SIG-M5 treated with dmso at 0.1 percent for 504 hours (cell line): ENCODE measurements around the gene SLC25A20.
A peak's percentile ranks its signal among the peaks of the same experiment; 100 is the strongest.
"Not testable (repeated sequence)": the region's sequence is repeated elsewhere in the genome, so short reads cannot be mapped to it uniquely, and the experiment has no call there.

Experiments
- DNase-seq: peaks from one replicate; lab custom pipeline; 2025; ENCODE audit not compliant: unreplicated experiment; lab: John Stamatoyannopoulos, UW

Gene SLC25A20

GRCh38 chr3:48898383-48899234, at the start of gene SLC25A20:
TSS of gene SLC25A20 (minus strand) at chr3:48898882. CDS start at chr3:48898794, 88 bp downstream.
- peak; percentile 79 for DNase-seq

DNA sequence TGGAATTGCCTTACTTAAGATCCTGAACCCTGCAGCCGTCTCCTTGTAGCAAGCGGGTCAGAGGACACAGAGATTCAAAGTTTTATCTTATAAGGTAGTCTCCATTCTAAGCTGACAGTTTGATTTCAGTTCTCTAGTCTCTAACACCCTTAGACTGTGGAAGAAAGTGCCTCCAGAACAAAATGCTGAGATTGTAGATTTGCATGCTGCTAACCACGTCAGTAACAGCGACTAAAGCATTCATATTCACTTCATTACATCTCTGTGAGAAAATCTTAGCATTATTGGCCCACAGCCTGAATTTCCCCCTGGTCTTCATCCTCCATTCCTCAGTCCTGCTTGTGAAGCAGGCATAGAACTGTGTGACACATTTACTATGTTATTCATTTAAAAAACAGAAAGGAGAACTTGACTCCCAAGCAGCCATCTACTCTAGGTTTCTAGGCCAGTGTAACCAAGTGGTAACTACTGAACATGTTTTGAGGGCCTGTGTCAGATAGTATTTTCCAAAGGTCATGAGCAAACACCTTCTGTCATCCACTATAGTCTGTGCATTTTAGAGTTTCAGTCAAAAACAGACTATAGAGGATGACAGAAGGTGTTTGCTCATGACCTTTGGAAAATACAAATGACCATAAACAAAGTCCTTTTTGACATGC, 47.3 kb upstream of the SLC25A20 start:
- DNase-seq: no peak

DNA sequence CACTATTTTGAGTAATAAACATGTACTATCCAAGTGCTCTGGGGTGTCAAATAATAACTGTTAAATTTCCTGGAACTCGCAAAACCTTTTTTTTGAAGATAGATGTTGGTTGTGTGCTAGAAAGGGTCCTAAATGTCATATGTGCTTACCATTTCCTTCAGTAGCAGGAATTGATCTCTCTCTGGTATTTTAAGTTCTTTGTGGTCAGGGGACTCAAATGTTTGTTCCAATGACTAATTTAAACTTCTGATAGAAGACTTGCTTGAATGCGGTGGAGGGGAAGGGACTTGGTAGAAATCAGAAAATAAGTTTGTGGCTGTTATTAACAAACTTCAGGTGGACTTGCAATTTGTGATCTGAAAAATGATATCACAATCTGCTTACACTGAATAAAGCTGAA, 46.8 kb upstream of the SLC25A20 start:
- DNase-seq: no peak

GRCh38 chr3:48938689-48939088, 40.0 kb upstream of the SLC25A20 start:
- DNase-seq: no peak

- no peak for DNase-seq
Measured at GRCh38 chr3:48938156-48938555, 39.5 kb upstream of the SLC25A20 start.

DNA sequence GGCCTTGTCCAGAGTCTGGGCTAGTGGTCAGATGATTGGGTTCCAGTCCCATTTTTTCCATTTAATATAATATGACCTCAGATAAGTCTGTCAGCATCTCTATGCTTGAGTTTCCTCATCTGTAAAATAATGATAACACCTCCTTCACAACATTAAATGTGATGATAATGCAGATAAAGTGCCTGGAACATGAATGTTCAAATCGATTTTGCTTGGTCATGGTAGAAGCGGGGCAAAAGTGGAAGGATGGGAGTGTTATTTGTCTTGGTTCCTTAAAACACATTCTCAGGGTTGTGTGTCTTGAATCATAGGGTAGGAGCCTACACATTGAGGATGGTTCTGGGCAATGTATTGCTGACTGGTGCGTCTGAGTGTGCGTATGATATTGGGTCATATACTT, 36.8 kb upstream of the SLC25A20 start:
- DNase-seq: peak; percentile 12

- DNase-seq: no peak
Measured at GRCh38 chr3:48934333-48934991, 35.8 kb upstream of the SLC25A20 start.

GRCh38 chr3:48931944-48932580, 33.4 kb upstream of the SLC25A20 start:
- DNase-seq: no peak

DNA sequence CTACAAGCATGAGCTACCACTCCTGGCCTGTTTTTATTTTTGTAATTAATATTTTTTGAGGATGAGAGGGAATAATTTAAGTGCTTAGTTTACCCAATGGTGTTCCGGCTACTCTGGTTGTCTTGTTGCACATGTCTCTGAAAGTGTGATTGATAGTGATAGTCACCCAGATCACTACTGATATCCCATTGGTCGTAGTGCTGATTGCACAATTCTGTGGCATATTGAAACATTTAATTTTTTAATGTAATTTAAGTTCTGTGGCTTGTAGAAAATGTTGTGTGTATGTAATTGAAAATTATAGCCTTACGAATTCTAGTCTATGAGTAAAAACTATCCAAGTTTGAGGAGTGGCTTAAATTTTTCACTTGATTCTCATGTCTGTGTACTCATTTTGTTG, 31.9 kb upstream of the SLC25A20 start:
- no peak for DNase-seq

- DNase-seq: no peak
Measured at GRCh38 chr3:48929358-48930035, 30.8 kb upstream of the SLC25A20 start.

GRCh38 chr3:48928679-48929078, 30.0 kb upstream of the SLC25A20 start:
- DNase-seq: no peak

DNA sequence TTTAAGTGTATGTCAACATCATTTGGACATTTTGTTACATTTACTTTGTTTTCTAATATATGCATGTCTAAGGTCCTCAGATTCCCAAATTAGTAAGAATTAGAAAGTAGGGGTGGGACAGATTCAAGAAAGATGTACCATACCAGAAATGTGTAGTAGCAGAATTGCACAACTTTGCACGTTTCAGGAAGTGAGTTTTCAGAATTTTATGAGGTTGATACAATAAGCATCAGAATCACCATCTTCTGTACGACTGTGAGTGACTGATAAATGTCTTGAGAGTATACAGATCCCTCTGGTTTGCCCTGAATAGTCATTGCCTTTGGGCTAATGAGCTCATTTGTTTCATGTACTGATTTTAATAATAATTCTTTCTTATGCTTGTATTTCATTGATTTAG, 29.2 kb upstream of the SLC25A20 start:
- DNase-seq: peak; percentile 77

GRCh38 chr3:48926425-48927392, 28.0 kb upstream of the SLC25A20 start:
- DNase-seq: no peak

DNA sequence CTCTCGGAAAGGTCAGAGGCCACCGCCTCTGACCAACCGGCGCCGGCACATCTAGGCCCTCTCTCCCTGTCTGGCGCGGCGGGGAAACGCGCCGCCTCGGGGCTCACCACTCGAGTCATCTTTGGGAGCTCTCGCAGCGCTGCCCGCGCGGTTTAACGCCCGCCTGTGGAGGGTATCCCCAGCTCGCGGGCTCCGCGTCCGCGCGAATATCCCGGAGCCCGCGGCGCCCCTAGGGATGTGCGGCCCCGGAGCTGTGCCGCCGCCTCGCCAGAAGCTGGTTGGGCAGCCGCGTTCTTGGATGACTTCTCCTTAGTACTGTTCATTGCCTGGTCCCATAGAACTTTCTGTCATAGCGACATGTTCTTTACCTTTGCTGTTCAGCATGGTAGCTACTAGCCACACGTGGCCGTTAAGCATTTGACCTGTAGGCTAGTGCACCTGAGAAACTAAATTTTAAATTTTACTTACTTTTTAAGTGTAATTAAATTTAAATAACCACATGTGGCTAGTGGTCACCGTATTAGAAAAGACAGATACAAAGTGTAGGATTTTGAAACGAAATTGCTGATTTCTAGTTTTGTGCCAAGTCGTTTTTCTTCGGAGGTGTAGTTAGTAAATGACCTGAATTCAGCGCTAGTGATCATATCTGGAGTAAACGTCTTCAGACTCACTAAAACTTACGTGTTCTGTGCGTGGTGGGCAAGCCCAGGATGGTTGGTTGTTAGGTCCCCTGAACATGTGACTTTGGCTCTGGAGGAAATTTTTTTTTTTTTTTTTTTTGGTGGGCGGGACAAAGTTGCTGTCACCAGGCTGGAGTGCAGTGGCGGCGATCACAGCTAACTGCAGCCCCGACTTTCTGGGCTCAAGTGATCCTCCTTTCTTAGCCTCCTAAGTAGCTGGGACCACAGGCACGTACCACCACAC, 20.8 kb upstream of the SLC25A20 start:
- DNase-seq: peak; percentile 80

DNA sequence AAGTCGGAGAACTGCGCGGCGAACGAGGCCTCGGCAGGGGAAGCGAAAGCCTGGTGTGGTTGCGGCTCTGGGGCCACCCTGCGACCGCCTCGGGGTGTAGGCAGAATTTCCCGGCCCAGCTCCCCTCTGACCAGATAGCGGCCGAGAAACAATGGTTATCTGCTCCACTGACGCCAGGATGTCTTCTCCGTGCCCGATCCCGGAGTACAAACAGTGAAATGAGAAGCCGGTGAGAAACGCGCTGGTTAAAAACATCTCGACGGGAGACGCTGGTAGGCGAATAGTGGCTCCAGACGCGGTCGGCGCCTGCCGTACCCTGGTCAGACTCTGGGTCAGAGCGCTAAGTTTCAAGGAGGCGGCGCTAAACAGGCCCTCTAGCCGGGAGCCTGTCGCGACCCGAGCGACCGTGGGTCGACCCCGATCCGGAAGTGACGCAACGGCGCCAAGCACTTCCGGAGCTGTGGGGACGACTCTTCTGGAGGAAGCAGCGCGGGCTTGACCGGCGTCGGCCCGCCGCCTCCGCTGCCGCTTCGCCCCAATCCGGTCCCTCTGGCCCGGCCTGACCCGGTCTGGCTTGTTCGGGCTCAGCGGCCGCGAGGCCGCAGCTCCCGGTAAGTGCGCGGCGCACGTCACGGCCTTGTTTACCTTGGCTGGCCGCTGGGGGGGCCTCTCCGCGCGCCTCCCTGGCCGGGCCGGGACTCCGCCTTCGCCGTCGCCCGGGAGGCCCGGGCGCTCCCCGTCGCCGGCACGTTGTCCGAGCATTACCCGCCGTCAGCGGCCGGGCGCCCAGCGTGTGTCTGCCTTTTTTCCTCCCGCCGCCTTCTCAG, 19.9 kb upstream of the SLC25A20 start, which contains the start of gene ARIH2:
Gene ARIH2 (plus strand): TSS at position 455 of the 827 bp plus-strand sequence. CDS start 8,717 bp downstream, outside the sequence.
- peak; percentile 89 for DNase-seq

DNA sequence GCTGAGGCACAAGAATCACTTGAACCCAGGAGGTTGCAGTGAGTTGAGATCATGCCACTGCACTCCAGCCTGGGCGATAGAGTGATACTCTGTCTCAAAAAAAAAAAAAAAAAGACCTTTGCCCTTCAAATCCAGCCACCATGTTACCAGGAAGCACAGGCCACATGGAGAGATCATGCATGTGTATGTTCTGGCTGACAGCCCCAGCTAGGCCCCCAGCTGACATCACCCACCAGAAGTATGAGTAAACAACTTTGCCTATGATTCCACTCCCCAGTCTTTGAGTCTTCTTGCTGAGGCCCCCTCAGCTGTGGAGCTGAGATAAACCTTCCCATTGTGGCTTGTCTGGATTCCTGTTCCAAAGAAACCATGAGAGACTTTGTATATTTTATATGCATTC, 16.6 kb upstream of the SLC25A20 start:
- DNase-seq: no peak

DNA sequence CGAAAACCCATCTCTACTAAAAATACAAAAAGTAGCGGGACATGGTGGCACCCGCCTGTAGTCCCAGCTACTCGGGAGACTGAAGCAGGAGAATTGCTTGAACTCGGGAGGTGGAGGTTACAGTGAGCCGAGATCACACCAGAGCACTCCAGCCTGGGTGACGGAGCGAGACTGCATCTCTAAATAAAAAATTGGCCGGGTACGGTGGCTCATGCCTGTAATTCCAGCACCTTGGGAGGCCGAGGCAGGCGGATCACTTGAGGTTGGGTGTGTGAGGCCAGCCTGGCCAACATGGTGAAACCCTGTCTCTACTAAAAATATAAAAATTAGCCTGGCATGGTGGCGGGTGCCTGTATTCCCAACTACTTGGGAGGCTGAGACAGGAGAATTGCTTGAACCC, 8.3 kb upstream of the SLC25A20 start:
- DNase-seq: not testable (repeated sequence)

GRCh38 chr3:48899273-48899672, 591 bp upstream of the SLC25A20 start:
- DNase-seq: no peak
